ENCODE measurements around the gene USP48. TPM values are rescaled to one million over a fixed set of nuclear protein-coding genes. Genes with fewer than 3 reads are reported as not detected.

The USP48 gene
- total and polyA plus RNA-seq, 2 of the 4 experiments (the other 2 are of a cell fraction) = 24.7 to 25.0 TPM

DNA sequence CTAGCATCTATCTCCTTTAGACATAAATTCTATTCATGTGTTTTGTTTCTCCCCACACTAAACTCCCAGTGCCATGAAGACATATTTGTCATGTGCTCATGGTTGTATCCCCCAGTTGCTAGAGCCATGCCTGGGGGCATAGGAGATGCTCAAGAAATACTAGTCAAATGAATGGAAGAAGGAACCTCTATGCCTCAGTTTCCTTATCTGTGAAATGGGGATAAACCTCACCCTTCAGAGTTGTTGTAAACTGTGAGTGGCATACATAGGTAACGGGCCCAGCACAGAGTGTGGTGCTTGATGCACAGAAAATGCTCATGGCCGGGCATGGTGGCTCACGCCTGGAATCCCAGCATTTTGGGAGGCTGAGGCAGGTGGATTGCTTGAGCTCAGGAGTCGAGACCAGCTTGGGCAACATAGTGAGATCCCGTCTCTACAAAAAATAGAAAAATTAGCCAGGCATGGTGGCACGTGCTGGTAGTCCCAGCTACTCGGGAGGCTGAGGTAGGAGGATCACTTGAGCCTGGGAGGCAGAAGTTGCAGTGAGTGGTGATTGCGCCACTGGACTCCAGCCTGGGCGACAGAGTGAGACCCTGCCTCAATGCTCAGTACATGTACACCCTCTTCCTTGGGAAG is 37.8 kb upstream of the USP48 start:
- ChIA-PET CTCF (interaction anchor here (0.9 kb wide), 1 partner anchor 12 kb away, joined by 3 read pairs; no protein-coding TSS in a partner anchor), POLR2A (ENCODE audit: unreplicated experiment) (no interaction called here)
- intact Hi-C loops (cut with micrococcal nuclease) = no loop called here
- H3K9ac ChIP-seq (ENCODE audit: low read depth, low read length) = no peak overlapping the region
- no peak overlapping the region for H2AK9ac ChIP-seq (replicated peaks; ENCODE audit: low read depth, low read length, poor library complexity)
- no TSS peak for BruUV-seq (replicated peaks)
- H3K27ac ChIP-seq (ENCODE audit: insufficient read depth, low read length) = no peak overlapping the region
- no peak for ATAC-seq (ENCODE audit: low read depth)
- H3K4me1 ChIP-seq (ENCODE audit: control insufficient read depth, insufficient read depth, low read length) = peaks cover 4% of the 10 kb centered on the region
- no peak overlapping the region for H2BK120ac ChIP-seq (ENCODE audit: low read depth, low read length)
- H3K56ac ChIP-seq (ENCODE audit: extremely low read depth, insufficient read depth, low read length) = no peak overlapping the region
- dilution Hi-C loops (cut with HindIII; ENCODE audit: low sequenced_read_pairs, unreplicated experiment) = no loop called here
- no peak overlapping the region for H2BK20ac ChIP-seq (ENCODE audit: low read depth, low read length)
- H2BK15ac ChIP-seq (ENCODE audit: low read depth, low read length) = no peak overlapping the region
- no peak overlapping the region for H3K23ac ChIP-seq (ENCODE audit: low read depth, low read length)
- no peak overlapping the region for H2AK5ac ChIP-seq (ENCODE audit: low read depth, low read length)
- DNase-seq = no peak
- no peak overlapping the region for H2AFZ ChIP-seq (replicated peaks; ENCODE audit: low read length, poor library complexity)
- H4K91ac ChIP-seq (ENCODE audit: insufficient read depth, low read depth, low read length) = no peak overlapping the region
- peaks cover 37% of the 10 kb centered on the region for H3K36me3 ChIP-seq (ENCODE audit: control insufficient read depth, insufficient read depth, low read length)
- H3K18ac ChIP-seq (ENCODE audit: low read depth, low read length) = no peak overlapping the region
- 0 out of 2 replicates have a peak, but pooled peaks cover 7% of the 10 kb centered on the region for H4K20me1 ChIP-seq (ENCODE audit: insufficient read depth, low read length)
- H4K5ac ChIP-seq (ENCODE audit: low read depth, low read length) = no peak overlapping the region
- H3K9me1 ChIP-seq (ENCODE audit: insufficient read depth, low read length) = peaks cover 15% of the 10 kb centered on the region
- H3K4ac ChIP-seq (ENCODE audit: low read depth, low read length) = no peak overlapping the region
- 86% methylated on average over 5 of the region's 9 CpGs; no CpG with 5 or more reads in 1 of the 2 experiments for WGBS, 2 experiments (ENCODE audit: extremely low coverage in 2 of 2, insufficient read length in 1 of 2)
- H3K79me1 ChIP-seq (ENCODE audit: low read depth in 1 of 2, low read length in 2 of 2) = no peaks in the 10 kb centered on the region; a peak in 1 of 4 replicates
- H3K9me3 ChIP-seq (ENCODE audit: control insufficient read depth, insufficient read depth, low read length) = no peaks in the 10 kb centered on the region
- TF ChIP-seq MAZ (IDR thresholded peaks at IDR 0.05; ENCODE audit: borderline replicate concordance, low read depth, low read length) (no peak), CEBPB (IDR thresholded peaks at IDR 0.05; ENCODE audit: low read depth, low read length) (no peak), MAFK (IDR thresholded peaks at IDR 0.05; ENCODE audit: low read depth, low read length) (no peak), CHD1 (IDR thresholded peaks at IDR 0.05; ENCODE audit: low read depth, low read length) (no peak), RFX5 (IDR thresholded peaks at IDR 0.05; ENCODE audit: low read depth, low read length) (no peak), RCOR1 (IDR thresholded peaks at IDR 0.05; ENCODE audit: insufficient replicate concordance, low read length) (no peak), BHLHE40 (IDR thresholded peaks at IDR 0.05; ENCODE audit: low read depth, low read length) (no peak), MXI1 (IDR thresholded peaks at IDR 0.05; ENCODE audit: borderline replicate concordance, low read depth, low read length) (no peak), NFE2L2 (IDR thresholded peaks at IDR 0.05; ENCODE audit: low read depth, low read length) (no peak), SMC3 (IDR thresholded peaks at IDR 0.05; ENCODE audit: low read depth, low read length) (no peak)
- TF ChIP-seq, protein P1, sequence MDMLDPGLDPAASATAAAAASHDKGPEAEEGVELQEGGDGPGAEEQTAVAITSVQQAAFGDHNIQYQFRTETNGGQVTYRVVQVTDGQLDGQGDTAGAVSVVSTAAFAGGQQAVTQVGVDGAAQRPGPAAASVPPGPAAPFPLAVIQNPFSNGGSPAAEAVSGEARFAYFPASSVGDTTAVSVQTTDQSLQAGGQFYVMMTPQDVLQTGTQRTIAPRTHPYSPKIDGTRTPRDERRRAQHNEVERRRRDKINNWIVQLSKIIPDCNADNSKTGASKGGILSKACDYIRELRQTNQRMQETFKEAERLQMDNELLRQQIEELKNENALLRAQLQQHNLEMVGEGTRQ (IDR thresholded peaks at IDR 0.05; ENCODE audit: low read depth, low read length) = no peak
- TF ChIP-seq, protein P2, sequence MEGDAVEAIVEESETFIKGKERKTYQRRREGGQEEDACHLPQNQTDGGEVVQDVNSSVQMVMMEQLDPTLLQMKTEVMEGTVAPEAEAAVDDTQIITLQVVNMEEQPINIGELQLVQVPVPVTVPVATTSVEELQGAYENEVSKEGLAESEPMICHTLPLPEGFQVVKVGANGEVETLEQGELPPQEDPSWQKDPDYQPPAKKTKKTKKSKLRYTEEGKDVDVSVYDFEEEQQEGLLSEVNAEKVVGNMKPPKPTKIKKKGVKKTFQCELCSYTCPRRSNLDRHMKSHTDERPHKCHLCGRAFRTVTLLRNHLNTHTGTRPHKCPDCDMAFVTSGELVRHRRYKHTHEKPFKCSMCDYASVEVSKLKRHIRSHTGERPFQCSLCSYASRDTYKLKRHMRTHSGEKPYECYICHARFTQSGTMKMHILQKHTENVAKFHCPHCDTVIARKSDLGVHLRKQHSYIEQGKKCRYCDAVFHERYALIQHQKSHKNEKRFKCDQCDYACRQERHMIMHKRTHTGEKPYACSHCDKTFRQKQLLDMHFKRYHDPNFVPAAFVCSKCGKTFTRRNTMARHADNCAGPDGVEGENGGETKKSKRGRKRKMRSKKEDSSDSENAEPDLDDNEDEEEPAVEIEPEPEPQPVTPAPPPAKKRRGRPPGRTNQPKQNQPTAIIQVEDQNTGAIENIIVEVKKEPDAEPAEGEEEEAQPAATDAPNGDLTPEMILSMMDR (conservative IDR thresholded peaks at IDR 0.05; ENCODE audit: low read depth, low read length) = no peak
- H2BK5ac ChIP-seq (ENCODE audit: low read depth, low read length, poor library complexity, severe bottlenecking) = no peak overlapping the region
- H3K4me3 ChIP-seq (ENCODE audit: insufficient read depth, low read depth, low read length) = no peak overlapping the region
- in situ Hi-C loops (cut with MboI; ENCODE audit: low sequenced_read_pairs) = no loop called here
- H3K14ac ChIP-seq (replicated peaks; ENCODE audit: low read depth, low read length) = no peak overlapping the region
- no peak overlapping the region for H3K4me2 ChIP-seq (ENCODE audit: low read depth, low read length)
- no peaks in the 10 kb centered on the region for H3K27me3 ChIP-seq (ENCODE audit: control insufficient read depth, insufficient read depth, low read length)
- no peak overlapping the region for H4K8ac ChIP-seq (ENCODE audit: low read depth in 2 of 2, low read length in 2 of 2)

Measured in IMR-90 (cell line).